GM18951 (cell line): ENCODE measurements around the gene UBE2E2.
"Not testable (repeated sequence)": the region's sequence is repeated elsewhere in the genome, so short reads cannot be mapped to it uniquely, and the experiment has no call there.

ENCODE experiments used
- POLR2A ChIP-seq: IDR thresholded peaks from 4 replicates; pipeline ENCODE4 v1.6.1; 2011; ENCODE audit warnings: mild to moderate bottlenecking; ENCODE audit not compliant: insufficient read length, insufficient read depth; ENCODE audit errors: extremely low read depth
- in situ Hi-C: fragments of 300-500 bp; cut with MboI; formaldehyde crosslinking; loops from one replicate; pipeline ENCODE4 v1.12.0; 2022; ENCODE audit warnings: low sequenced_read_pairs, mixed read lengths, inconsistent platforms; ENCODE audit not compliant: unreplicated experiment

Gene UBE2E2

DNA sequence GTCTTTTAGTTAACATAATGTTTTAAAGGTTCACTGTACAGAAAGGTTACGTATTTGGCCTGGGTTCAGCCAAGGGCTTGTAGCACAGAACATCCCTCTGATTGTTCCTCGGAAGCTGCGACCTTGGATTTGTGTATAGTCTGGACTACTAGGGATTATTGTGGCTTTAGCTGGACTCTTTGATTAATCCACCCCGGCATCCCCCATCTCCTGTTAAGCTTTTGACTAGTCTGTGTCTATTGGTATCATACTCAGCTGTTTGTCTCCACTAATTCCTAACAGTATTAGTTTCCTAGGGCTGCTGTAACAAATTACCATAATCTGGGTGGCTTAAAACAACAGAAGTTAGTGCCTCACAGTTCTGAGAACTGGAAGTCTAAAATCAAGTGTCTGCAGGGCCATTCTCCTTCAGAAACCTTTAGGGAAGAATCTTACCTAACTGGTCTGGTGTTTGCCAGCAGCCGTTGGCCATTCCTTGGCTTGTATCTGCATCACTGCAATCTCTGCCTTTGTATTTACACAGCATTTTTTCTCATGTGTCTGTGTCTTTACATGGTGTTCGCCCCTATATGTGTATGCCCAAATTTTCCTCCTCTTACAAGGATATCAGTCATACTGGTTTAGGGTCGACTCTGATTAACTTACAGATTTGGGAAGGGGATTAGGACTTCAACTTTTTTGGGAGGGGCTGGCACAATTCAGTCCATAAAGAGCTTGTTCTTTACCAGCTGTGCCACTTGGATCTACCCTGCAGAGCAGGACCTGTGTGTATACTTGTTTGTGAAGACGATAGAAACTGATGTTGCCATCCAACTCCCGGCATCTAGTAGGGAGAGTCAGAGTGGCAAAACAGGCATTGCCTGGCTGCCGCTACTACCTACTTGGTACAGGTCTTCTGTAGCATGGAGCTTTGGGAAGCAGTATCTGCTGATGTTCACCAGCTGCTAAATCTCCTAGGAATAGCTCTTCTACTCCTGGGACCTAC is 117.8 kb downstream of the UBE2E2 start:
- no peak for TF ChIP-seq POLR2A
- in situ Hi-C loops, result no loop called here

DNA sequence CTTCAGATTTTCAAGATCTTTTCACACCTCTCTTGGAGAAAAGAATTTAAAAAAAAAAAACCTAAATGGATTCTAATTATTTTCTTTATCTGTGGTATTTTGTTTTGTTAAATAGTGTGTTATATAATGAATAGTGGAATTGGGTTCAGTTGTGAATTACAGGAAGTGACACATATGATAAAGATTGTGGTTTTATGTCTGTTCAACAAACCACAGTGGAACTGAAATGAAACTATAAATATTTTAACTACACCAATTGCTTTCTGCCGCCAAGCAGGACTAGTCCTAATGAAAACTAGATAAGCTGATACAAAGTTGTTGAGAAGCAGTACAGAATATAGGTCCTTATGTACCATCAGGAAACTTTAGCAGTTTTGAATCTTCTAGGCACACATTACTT is 121.6 kb downstream of the UBE2E2 start:
- in situ Hi-C loops, result no loop called here
- no peak for TF ChIP-seq POLR2A

DNA sequence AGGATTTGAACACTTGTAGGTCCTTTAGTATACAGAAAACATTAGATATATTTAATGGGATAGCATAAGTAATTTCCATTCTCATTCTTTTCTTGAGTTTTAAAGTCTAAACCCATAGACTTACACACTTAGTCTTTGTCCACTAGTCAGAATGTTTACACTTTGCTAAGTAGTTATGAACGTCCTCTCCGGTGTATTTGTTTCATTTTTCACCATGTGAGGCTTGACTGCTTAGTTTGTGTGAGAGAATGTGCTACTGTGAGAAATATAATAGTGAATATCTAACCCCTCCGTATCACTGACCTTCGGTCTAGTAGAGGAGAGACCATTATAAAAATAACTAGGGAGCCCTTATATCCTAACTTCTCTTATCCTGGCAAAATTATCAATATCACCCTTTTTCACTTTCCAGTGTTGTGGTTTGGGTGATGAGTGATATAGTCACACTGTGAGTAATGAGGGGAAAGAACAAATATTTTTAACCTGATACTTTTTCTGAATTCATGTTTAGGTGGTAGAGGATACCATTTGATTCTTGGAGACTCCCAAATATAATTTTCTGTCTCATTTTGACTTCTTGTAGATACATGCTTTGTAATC is 122.4 kb downstream of the UBE2E2 start:
- no peak for TF ChIP-seq POLR2A
- in situ Hi-C loops, result no loop called here

DNA sequence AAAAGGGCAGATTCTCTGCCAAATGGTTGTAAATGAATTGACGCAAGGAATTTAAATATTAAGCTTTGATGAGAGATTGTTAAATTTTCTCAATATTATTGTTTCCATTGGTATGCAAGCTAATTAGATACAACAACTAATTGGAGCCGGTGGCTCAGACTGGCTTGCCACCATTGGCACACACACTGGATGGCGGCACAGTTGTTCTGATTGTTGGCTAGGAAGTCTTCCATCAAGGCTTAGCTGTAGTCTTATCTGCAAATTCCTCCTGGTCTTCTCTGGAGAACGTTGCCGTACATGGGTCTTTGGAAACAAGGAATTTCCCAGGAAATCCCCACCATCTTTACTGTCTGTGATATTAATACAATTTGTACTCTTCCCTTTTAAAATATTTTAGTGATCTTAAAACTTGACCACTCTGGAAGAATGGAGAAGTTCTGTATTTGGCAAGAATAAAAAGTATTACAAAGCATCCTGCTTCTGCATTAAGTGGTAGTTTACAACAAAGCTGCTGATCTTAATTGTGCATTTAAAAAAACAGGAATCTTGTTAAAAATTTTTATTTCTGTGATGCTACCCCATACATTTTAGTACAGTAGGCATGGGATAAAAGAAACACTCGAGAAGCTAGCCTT is 126.5 kb downstream of the UBE2E2 start:
- no peak for TF ChIP-seq POLR2A
- in situ Hi-C loops, result no loop called here

DNA sequence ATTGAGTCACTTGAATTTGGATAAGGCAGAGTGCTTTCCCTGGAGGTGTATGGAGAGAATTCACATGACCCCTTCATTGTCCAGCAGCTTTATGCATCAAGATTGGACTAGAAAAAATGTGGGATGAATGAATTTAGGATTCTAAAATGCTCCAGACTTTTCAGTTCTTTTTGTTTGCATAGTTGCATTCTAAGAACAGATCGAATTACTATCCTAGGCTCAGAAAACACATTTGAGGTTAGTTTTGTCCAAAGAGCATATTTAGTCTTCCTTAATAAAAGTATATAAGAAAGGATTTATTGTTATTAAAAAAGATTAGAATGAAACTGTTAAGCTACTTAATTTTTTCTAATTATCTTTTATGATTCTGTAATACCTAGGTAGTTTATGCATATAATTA is 127.4 kb downstream of the UBE2E2 start:
- in situ Hi-C loops, result no loop called here
- TF ChIP-seq POLR2A, result no peak

DNA sequence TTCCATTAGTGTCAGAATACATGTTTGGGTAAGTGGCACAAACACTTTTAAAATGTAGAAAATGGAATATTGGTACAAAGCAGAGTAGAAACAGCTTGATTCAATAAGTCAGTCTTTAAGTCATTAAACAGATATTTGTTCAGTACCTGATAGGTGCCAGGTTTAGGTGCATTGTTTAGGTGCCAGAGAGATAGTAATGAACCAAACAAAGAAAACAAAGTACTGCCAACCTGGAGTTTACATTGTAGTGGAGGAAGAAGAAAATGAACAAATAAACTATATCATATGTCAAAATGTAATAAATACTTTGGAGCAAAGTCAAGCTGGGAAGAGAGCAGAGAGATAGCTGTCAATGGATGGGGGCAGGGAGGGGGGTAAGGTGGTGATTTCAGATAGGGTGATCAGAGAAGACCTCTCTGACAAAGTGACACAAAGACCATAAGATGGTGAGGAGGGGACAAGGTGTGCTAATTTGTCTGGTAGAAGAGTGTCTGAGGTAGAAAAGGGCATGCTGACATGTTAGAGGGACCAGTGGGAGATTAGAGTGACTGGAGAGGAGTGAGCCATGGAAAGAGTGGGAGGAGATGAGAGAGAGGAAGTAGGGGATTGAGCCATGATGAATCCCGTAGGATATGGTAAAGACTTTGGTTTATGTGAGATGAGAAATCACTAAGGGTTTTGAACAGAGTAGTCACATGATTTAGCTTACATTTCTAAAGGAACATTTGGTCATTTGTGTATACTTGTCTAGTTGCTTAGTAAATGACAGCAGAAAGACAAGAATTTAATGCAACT is 128.2 kb downstream of the UBE2E2 start:
- TF ChIP-seq POLR2A, result no peak
- in situ Hi-C loops, result no loop called here

DNA sequence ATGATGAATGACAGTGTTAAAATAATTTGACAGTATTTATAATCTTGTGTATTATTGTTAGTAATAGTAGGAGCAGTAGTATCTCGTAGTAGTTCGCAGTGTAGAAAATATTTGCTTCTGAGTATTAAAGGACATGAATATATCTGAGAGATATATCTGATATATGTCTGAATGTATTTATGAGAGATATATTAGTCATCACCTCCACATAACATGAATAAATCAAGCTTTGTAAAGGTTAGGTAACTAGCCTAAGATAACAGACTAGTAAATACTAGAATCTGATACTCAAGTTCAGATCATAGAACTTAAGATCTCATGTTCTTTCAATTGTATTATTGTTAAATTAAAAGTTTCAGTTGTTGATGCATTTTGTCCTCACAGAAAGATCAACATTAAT is 130.5 kb downstream of the UBE2E2 start:
- TF ChIP-seq POLR2A, result no peak
- in situ Hi-C loops, result no loop called here

DNA sequence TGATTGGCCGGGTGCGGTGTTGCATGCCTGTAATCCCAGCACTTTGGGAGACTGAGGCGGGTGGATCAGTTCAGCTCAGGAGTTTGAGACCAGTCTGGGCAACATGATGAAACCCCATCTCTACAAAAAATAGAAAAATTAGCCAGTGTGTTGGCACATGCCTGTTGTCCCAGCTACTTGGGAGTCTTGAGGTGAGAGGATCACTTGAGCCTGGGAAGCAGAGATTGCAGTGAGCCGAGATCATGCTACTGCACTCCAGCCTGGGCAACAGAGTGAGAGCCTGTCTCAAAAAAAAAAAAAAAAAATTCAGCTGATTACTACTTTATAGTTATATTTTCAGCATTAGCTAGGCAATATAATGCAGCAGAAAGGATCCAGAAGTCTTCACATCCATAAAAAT is 133.7 kb downstream of the UBE2E2 start:
- in situ Hi-C loops, result not testable (repeated sequence)

DNA sequence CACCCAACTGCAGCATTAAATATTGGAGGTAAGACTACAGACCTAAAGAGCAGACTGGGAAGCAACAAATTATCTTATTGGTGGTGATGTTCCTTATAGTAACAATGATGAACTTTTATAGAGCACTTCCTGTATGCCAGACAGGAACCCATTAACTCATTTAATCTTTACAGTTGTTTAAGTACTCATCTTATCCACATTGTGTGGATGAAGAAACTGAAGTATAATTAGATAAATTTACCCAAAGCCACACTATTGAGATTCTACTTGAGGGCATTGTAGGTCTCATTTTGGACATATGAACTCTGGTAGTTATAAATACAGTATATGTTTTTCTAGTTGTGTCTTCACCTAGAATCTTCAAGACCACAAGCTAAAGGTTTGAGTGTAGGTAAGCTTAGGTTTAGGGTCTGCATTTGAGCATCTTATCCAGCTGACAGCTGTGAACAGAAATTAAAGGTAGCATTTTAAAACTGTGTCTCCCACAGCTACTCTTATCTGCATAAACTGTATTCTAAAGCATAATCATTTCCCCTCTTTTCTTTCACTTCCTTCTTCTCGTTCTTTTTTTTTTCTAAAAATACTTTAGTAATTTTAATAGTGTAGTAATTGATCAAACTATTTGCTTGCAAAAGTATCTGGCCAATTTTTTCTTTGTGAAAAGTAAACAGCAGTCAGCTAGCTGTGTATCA is 138.2 kb downstream of the UBE2E2 start:
- no peak for TF ChIP-seq POLR2A
- in situ Hi-C loops, result no loop called here

DNA sequence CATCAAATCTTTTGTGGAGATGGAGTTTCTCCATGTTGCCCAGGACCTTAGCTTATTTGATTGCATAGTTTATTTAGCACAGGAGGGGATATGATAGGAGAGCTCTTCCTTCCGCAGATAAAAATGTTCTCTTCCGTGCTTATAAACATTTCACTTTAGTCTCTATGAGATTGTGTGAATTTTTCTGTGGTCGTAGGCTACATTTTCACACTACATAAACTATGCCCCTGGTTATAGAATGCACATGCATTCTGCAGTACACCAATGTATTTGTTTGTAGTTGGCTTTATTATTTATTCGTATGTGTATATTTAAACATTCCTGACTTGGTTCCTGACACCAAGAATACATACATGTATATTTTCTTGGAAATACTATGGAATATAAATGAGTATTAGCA is 139.2 kb downstream of the UBE2E2 start:
- TF ChIP-seq POLR2A, result no peak
- in situ Hi-C loops, result no loop called here

DNA sequence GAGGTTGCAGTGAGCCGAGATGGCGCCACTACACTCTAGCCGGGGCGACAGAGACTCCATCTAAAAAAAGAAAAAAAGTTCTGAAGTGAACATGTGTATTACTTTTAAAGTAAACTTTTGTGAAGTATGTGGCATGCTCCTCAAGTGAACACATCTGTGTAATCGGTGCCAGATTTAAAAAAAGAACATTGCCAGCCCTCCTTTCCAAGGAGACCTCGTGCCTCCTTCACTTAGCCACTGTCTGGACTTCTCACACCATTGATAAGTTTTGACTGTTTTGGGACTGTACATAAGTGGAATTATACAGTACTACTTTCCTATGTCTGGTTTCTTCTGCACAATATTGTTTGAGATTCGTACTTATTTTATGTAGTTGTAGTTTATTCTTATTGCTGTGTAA is 140.4 kb downstream of the UBE2E2 start:
- in situ Hi-C loops, result no loop called here
- no peak for TF ChIP-seq POLR2A

DNA sequence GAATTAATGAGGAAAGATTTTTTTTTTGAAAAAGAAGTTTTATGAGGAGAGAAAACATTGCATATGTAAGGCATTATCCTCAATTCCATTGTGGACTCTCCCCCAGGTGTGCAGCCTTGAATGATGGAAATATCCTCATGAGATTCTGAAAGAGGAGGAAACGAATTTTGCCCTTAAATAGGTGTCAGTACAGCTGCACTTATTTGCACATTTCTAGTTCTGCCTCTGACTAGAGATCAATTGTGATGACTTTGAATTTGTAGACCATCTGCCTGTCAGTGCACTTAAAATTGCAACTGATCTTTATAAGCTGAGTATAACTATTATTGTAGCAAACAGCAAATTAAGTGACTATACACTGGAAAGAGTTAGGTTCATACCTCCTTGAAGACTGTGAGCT is 141.8 kb downstream of the UBE2E2 start:
- in situ Hi-C loops, result no loop called here
- TF ChIP-seq POLR2A, result no peak

DNA sequence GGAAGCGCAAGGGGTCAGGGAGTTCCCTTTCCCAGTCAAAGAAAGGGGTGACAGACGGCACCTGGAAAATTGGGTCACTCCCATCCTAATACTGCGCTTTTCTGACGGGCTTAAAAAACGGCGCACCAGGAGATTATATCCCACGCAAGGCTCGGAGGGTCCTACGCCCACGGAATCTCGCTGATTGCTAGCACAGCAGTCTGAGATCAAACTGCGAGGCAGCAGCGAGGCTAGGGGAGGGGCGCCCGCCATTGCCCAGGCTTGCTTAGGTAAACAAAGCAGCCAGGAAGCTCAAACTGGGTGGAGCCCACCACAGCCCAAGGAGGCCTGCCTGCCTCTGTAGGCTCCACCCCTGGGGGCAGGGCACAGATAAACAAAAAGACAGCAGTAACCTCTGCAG is 146.3 kb downstream of the UBE2E2 start:
- in situ Hi-C loops, result not testable (repeated sequence)
